ENCODE data around the gene CAPG.
"Not testable (repeated sequence)": the region's sequence is repeated elsewhere in the genome, so short reads cannot be mapped to it uniquely, and the experiment has no call there.

The CAPG gene

GRCh38 chr2:85420536-85421259 lies 10.5 kb upstream of the CAPG start:
- DNase-seq (ENCODE audit: low spot score) = peak; percentile 88

DNA sequence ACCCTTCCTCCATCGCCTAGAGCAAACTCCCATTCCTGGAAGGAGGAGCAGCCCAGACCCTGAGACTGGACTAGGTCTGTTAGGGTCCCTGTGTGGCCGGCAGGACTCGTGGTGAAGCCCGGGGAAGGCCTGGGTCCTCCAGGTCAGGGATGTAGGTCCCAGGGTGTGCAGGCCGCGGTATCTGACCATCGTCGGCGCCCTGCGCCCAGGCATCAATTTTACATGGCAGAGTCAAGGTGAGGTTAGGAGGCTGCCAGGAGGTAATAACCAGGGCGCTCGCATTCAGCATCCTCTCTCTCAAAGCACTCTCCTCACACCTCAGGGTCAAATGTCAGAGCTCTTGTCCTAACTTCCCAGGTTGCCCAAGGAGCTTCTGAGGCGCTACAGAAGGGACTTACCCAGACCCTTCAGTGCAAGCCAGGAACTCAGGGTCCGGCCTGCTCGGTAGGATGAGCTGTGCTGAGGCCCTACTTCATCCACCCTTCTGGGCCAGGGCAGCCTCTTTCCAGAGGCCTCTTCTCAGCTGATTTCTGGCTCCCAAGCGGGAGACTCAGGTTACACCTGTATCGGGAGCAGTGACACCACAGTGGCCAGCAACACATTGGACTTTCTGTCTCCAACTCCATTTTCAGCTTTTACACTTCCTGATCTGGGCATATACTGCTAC lies 9.0 kb upstream of the CAPG start:
- no peak for DNase-seq (ENCODE audit: low spot score)

DNA sequence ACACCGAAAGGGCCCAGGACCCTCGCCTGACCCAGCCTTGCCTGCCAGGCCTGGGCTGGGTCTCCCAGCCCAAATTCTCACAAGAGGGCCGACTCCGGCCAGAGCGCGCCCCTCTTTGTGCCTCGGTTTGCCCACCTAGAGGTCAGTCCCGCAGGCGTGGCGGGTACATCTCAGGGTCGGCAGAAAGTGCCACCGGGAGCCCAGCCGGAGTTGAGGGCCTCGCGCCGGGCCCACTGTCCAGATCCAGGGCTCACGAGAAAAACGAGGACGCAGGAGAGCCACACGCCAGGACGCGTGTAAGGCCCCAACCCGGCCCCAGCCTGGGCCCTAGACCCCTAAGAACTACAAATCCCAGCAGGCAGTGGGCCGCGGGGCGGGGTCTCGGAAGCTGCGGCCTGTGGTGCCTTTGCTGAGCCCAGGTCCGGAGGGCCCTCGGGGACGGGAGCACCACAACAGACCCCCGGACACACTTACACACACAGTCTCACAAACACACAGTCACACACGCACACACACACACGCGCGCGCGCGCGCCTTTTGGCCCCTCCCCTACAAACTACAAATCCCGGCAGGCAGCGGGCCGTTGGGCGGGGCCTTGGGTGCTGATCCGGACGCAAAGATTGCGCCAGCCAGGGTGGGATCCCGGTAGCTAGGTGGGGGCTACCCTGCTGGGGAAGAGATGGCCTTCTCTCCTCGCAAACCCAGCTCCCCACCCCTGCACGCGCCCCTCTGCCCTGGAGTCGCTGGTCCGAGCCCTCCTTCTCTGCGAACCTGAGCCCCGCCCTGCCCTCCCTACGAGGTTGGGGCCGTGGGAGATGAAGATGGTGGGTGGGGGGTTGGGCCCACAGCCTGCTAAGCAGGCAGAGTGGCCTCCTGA lies 8.2 kb upstream of the CAPG start, which contains the start of gene SH2D6:
Gene SH2D6, plus strand, starts transcription at position 583 of the 877 bp plus-strand sequence. CDS start 10,752 bp downstream, outside the sequence.
- DNase-seq (ENCODE audit: low spot score) = peak; percentile 89

GRCh38 chr2:85415980-85416650 lies 5.9 kb upstream of the CAPG start:
- no peak for DNase-seq (ENCODE audit: low spot score)

- DNase-seq (ENCODE audit: low spot score) = no peak
Observed at GRCh38 chr2:85414761-85415553, 4.8 kb upstream of the CAPG start.

- not testable (repeated sequence) for DNase-seq (ENCODE audit: low spot score)
Observed at GRCh38 chr2:85414421-85414759, 4.2 kb upstream of the CAPG start.

- no peak for DNase-seq (ENCODE audit: low spot score)
Observed at GRCh38 chr2:85413592-85414420, 3.6 kb upstream of the CAPG start.

DNA sequence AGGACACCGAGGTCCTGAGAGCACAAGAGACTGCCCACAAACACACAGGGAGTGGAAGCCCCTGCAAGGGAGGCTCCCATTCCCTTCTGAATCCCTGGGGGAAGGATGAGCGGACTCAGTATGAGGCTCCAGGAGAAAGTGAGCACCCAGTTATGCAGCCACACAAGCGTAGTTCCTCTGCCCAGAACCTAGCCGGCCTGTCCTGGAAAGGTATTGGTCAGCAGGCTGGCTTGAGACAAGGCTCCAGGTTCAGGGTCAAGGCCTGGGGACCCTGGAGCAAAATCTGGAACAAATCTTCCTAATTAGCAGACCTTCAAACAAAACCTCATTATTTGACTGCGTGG lies 1.2 kb upstream of the CAPG start:
- no peak for DNase-seq (ENCODE audit: low spot score)

DNA sequence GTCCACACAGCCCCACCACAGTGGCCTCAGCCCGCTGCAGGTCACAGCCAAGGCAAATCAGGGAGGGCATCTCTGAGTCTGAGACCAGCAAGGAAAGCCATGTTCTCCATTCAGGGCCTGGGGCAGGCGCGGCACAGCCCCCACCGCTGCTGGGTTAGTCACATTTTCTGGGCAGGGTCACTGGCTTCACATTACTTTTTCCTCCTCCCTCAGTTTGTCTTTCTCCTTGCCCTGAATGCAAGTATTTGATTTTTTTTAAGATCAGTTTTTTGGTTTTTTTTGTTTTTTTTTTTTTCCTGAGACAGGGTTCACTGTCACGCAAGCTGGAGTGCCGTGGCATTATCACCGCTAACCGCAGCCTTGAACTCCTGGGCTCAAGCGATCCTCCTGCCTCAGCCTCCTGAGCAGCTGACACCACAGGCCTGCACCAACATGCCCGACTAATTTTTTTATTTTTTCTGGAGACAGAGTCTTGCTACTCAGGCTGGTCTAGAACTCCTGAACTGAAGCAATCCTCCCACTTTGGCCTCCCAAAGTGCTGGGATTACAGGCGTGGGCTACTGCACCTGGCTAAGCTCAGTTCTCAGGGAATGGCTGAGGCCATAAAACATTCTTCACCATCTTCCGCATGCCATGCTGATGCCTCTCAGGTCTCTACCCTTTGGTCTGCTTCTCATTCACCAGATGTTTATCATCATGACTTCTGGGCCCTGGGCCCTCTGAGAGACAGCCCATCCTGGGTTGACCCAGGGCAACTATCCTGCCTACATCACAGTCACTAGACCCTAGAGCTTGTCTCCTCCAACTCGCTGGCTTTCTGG lies 628 bp upstream of the CAPG start:
- no peak for DNase-seq (ENCODE audit: low spot score)

- no peak for DNase-seq (ENCODE audit: low spot score)
Observed at GRCh38 chr2:85405201-85406059, 4.7 kb downstream of the CAPG start.

GRCh38 chr2:85401844-85402243 lies 8.3 kb downstream of the CAPG start:
- DNase-seq (ENCODE audit: low spot score) = no peak

- no peak for DNase-seq (ENCODE audit: low spot score)
Observed at GRCh38 chr2:85401464-85401805, 8.7 kb downstream of the CAPG start.

GRCh38 chr2:85400541-85401463 lies 9.4 kb downstream of the CAPG start:
- no peak for DNase-seq (ENCODE audit: low spot score)

DNA sequence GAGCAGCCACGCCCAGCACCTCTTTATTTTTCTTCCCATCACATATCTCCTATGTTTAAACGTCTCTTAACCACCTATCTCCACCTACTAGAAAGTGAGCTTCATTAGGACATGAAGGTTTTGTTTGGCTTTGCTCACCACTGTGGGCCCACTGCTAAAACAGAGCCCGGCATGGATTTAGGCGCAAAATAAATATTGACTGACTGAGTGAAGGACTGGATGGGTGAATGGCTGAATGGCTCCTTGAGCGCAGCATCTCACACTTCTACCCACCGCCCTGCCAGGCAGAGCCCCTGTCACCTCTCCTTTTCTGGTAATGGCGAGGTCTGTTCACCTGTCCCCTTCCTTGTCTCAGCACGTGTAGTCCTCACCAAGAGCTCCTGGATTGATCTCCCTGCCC lies 10.1 kb downstream of the CAPG start:
- no peak for DNase-seq (ENCODE audit: low spot score)

DNA sequence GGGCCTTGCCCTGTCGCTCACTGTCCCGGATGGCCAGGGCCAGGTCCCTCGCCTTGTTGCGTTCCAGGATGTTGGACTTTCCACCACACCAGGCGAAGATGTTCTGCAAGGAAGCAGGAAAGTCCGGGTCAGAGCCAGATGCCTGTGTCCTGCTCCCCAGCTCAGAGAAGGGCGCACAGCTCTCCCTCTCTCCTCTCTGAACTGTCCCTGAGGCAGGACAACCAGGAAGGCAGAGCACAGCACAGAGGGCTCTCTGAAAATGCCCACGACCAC lies 11.0 kb downstream of the CAPG start:
- no peak for DNase-seq (ENCODE audit: low spot score)

DNA sequence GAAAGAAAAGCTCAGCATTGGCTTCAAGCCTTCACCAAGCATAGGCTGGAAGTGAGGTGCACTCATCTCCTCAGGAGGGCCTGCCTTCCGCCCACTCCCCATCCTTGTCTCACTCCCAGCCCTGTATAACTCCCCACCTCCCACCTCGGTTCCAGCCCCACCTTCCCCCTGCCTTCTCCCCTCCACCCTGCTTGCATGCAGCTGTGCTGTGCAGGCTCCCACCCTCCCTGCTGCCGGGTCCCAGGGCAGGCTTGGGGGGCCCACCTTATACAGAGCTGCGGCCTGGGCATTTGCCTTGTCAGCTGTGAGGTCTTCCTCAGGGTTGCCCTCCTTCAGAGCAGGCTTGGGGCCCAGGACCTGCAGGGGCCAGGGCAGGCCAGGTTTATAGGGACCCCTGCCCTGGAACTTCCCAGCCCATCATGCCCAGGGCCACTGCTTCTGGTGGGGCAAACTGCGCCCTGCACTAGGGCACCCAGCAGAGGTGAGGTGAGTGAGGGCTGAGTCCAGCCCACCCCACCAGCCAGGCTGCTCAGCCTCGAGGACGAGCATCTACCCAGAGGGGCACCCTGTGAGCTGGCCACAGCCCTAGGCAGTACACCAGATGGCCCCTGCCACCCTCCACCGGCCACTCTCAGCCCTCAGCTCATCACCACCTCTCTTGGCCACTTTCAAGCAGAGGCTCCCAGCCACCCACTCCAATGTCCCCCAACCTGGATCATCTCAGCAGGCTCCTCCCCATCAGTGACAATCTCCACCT lies 11.6 kb downstream of the CAPG start:
- no peak for DNase-seq (ENCODE audit: low spot score)

DNA sequence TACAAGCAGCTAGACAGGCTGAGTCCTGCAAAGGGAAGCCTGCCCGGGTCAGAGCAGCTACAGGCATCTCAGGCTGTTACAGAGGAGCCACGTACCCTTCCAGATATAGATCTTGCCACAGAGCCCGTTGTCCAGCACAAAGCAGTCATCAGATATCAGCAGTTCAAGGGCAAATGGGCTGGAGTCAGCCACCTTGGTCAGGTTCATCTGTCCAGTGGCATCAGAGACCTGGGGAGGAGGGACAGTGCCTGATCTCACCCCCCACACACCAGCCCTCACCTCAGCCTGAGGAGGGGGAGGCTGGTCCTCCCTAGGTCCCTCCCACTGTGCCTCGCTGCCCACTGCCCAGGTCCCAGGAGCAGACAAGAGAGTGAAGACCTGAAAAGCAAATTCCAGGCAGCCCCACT lies 12.2 kb downstream of the CAPG start:
- DNase-seq (ENCODE audit: low spot score) = no peak
